HG03039 (cell line): ENCODE data around the gene LYST.
"Not testable (repeated sequence)": the region's sequence is repeated elsewhere in the genome, so short reads cannot be mapped to it uniquely, and the experiment has no call there.

Source experiments
- ATAC-seq: cut with Tn5 transposase; IDR thresholded peaks from one replicate; pipeline ENCODE4 v1.9.1; 2021; ENCODE audit warnings: mild to moderate bottlenecking, moderate library complexity; ENCODE audit not compliant: unreplicated experiment

The LYST gene

DNA sequence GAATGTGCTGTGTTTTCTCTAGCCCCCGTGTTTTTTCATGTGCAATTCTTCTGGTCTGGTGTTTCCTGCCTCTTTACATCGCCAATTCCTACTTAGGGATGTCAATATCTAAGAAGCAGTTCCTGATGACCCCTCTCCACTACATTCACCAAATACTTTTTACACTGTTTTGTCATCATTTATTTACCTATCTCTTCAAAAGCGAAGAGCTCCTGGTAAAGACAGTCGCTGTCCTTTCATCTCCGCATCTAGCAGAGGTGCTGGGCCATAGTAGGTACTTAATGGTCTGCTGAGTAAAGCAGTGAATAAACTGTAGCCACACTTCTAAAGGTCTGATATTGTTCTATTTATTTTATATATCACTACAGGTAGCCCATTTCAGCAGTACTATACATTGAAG is 43.0 kb downstream of the LYST start:
- no peak for ATAC-seq

DNA sequence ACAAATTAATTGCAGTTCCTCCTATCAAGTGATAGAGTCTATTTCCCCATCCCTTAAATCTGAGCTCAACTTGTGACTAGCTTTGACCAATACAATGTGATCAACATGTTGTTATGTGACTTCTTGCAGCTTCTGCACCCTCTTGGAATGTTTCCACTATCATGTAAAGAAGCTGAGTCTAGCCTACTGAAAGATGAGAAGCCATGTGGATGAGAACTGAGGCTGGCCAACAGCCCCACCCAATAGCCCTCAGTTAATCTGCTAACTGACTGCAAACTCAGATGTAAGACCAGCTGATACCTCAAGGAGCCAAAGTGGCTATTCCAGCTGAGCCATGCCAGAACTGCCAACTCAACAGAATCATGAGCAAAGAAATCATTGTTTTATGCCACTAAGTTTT is 44.0 kb downstream of the LYST start:
- no peak for ATAC-seq

DNA sequence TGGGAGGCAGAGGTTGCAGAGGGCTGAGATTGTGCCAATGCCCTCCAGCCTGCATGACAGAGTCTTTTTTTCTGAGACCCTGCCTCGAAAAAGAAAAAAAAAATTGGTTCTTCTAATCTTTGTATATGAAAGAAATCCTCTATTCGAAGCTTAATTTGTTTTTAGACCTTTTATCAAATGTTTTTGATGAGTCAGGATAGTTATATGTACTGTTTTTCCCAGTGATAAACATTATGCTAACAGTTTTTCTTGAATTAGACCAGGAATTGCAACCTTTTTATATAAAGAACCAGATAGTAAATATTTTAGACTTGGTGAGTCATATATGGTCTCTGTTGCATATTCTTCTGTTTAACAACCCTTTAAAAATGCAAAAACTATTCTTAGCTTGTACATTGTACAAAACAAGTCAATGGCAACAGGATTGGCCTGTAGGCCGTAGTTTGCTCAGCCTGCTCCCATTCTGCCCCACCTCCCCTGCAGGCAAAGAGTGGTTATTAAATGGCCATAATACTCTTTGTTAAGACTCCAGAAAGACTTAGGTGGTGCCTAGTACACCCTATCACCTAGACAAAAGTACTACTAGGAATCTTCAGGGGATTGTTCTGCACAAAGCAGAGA is 45.2 kb downstream of the LYST start:
- no peak for ATAC-seq

DNA sequence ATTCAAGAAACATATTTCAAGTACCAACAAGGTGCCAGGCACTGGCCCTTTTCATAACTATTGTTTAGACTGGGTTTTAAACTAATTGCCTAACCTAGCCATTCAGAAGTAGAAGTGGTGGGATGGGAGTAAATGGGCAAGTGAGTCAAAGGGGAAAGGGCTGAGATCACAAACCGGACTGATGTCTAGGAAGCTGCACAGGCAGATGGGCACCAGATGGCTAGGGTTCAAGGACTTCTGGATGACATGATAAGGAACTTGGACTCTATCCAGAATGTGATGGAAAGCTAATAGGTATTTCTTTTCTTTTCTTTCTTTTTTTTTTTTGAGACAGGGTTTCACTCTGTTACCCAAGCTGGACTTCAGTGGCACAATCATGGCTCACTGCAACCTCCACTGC is 46.6 kb downstream of the LYST start:
- ATAC-seq = no peak

DNA sequence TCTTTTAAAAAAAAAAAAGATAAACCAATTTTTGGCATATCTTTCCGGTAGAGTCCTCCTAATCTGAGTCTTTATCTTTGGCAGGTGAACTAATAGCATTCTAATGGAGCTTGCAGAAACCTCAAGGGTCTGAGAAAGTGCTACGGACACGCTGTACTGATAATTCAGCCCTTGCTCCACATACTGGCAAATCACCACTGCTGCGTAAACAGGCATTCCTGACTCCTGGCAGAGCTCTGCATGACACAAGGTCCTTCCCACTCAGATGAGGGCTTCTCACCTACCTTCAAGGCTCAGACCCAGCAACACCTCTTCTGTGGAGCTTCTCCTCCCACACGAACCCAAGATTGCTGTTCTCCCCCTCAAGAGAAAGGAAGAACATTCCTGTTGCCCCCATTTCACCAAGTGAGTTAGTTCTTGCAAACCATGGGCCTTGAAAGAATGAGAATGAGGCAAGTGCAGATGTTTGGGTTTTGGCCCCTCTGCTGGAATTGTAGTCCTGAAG is 48.0 kb downstream of the LYST start:
- no peak for ATAC-seq

DNA sequence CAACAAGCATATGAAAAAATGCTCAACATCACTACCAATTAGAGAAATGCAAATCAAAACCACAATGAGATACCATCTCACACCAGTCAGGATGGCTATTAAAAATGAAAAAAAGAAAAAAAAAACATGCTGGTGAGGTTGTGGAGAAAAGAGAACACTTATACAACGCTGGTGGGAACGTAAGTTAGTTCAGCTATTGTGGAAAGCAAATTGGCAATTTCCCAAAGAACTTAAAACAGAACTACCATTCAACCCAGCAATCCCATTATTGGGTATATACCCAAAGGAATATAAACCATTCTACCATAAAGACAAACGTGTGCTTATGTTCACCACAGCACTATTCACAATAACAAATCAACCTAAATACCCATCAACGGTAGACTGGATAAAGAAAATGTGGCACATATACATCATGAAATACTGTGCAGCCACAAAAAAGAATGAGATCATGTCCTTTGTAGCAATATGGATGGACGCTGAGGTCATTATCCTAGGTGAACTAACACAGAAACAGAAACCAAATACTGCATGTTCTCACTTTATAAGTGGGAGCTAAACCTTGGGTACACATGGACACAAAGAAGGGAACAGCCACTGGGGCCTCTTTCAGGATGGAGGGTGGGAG is 49.5 kb downstream of the LYST start:
- ATAC-seq = no peak

DNA sequence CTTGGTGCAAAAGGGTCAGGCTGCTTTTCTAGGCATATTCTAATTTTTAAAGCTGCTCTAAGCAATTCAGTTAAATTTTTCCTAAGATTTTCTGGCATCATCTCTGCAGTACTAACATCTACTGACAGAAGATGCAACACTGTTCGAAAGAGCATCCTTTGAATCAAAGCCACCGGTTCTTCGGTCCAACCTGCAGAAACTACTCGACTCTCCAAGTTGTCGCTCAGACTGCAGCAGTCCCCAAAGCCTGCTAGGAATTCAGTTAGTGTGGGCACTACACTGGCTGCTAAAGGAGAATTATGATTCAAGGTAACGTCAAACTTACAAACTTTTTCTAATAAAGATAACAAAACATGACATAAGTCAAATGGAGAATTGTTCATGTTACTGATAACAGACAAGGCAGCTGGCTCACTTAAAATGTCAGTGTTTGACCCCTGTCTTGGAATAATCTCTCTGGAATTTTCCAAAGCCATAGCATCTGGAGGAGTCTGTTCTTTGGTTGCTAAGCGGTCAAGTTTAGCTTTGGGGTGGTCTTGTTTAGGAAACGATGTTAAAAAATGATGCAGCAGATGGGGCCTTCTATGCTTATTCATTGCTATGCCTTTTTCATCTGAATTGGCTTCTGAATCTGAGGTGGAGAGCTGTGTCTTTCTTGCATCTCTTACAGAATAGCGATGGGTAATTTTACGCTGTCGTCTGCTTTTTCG is 56.9 kb downstream of the LYST start:
- ATAC-seq = no peak

DNA sequence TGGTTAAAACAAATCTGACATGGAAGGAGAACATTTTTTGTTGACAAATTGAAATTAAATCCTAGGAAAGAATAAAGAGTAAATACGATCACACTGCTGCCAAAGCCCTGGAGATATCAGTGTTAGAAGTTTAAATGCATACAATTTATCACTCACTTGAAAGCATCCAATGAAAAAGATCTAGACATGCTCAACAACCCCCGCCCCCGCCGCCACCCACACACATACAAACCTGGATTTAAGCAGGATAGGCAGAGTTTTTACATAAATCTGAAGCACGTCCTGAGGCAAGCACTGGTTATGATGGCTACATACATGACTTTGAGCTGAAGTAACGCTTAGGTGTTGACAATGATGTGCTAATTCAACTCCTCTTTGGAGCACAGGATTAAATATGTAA is 58.5 kb downstream of the LYST start:
- ATAC-seq = no peak

DNA sequence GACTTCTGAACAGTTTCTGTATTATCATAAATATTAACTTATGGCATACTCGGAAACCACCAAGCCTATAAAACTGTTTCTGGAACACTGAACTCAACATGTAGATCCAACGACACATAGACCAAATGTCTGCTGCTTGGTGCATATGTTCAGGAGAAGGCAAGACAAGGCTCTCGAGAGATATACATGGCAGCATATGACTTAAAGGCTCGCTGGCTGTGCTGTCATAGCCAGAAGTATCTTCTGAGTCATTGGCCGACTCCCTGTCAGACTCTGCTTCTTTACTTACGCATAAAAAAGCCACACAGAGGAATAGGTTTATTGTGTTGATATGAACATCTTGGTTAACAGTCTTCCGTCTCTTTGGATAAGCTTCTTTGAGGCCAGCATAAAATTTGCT is 60.6 kb downstream of the LYST start:
- no peak for ATAC-seq

DNA sequence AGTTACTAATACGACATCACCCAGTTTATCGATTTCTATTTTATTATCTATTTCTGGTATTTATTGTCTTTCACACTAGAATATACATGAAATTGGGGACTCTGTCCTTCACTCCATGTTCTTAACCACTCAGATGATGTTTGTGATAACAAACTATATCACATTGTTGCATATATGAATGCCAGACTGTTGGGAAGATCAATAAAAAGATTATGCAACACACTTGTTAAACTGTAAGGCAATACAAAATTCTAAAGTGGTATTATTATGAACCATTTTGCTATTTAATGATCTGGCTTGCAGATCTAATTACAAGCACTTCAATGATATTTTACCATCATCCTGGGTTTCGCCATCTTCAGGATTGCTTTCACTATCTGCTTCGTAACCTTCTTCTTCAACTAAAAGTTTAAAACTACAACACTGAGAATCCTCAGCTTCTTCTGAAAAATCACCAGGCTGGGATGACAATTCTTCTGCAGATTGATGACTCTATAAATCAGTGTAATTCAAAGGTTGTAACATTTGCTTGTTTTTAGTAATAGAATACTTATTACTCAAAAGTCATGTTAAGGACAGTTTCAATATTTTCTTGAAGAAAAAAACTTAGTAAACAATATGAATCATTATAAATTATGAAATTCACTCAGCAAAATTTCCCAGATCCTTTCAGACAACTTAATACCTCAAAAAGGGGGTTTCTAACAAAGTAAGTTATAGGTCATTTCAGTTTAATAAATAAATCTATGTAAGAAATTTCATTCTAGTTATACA is 63.9 kb downstream of the LYST start:
- no peak for ATAC-seq

DNA sequence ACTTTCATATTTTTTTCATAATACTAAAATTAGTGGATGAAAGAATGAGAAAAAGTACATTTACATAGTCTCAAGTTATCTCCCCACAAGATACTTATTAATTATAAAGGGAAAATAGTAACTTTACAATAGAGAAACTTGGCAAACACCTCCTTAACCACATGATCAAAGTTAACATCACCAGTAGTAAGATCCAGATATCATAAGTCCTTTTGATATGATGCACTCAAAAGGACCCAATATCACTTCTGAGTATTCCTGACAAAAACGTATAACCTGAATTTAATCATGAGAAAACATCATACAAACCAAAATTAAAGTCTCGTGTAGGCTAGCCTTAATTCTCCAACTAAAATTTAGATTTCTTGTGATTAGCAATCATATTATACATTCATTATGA is 67.4 kb downstream of the LYST start:
- ATAC-seq = no peak

DNA sequence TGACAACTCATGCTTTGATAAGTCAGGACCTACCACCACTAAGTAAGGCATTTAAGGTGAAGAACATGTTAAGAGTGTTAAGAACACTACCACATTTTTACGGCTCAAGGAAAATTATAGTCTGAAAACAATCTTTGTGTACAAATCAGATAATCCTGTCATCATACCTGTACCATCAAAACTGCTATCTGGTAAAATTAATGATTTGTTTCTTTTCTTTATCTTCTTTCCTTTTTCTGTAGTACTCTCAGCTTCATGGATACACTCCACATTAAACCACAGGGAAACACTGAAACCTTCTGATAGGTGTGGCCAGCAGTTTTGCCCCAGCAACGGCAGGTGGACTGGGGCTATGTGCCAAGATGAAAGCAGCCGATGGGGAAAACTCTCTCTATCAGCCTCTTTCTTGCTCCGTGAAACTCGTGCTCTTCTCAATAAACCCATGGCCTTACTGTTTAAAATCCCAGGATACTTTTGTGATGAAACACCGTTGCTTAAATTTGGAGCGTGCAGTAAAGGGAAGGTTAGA is 75.1 kb downstream of the LYST start:
- no peak for ATAC-seq

DNA sequence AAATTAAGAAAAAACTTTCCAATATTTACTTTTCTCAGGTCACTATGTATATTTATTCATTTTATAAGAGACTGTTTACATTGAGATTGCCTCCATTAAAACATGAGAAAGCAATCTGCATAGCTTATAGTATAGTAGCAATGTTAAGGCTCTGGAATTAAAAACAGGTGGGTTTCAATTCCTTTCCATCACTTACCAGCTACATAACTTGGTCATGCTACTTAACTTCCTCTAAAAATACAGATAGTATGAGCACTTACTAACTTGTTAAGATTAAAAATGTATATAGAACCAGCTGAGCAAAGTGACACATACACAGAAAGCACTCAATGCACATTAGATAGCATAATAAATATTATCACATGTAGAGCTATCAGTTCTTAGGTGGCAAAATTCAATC is 76.6 kb downstream of the LYST start:
- no peak for ATAC-seq

DNA sequence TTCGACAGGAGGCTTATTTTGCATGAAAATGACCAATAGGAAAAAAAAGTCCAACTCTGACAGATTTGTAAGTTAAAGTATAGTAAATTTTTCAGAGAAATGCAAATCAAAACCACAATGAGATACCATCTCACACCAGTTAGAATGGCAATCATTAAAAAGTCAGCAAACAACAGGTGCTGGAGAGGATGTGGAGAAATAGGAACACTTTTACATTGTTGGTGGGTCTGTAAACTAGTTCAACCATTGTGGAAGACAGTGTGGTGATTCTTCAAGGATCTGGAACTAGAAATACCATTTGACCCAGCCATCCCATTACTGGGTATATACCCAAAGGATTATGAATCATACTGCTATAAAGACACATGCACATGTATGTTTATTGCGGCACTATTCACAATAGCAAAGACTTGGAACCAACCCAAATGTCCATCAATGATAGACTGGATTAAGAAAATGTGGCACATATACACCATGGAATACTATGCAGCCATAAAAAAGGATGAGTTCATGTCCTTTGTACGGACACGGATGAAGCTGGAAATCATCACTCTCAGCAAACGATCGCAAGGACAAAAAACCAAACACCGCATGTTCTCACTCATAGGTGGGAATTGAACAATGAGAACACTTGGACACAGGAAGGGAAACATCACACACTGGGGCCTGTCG is 80.3 kb downstream of the LYST start:
- not testable (repeated sequence) for ATAC-seq

DNA sequence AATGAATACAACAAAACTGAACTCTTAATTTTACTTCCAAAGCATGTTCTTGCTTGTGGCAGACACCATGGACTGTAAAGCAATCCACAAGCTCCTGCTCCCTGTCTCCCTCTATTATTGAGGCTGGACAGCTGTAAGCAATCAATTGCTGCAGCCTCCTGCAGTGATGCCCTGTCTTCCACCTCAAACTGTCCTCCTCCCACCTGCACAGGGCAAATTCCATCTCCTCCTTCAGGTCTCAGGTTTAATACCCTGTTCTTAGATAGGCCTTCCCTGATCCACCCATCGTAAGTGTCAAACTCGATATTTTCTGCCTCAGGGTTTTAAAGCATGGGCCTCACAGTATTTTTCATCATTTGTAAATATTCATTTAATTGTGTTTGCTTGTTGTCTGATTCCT is 81.8 kb downstream of the LYST start:
- ATAC-seq = no peak

DNA sequence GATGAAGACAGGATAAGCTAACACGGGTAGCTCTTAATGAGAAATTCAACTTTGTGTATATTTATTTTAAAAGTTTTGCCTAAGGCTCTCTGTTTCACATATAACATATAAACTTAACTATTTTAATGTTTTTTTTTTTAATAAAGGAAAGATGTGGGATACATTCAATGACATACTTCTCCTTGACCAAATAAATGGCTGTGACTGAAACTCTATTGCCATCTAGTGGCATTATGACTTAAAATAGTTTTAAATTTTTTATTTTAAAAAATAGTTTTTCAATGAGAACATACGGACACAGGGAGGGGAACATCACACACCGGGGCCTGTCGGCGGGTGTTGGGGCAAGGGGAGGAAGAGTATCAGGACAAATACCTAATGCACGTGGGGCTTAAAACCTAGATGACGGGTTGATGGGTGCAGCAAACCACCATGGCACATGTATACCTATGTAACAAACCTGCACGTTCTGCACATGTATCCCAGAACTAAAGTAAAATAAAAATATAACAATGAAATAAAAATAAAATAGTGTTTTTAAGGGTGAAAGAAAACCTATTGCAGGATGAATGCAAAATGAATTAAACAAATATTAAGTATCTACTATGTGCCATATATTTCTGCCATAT is 83.4 kb downstream of the LYST start:
- no peak for ATAC-seq

DNA sequence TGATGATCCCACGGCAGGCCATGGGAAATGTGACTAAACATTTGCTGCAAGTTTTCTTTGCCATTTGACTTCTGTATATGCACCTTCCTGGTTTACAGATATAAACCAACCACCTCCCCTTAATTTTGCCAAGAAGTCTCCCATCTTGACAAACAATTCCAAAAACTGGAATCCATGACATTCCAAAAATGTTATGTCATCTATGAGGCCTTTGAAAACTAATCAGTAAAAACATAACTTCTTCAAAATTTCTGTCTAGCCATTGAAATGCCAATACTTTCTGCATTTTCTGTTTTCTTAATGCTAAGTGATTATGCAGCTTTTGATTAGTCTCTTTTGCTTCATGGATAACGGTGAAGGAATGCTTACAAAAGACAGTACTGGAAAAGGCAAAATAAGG is 84.1 kb downstream of the LYST start:
- no peak for ATAC-seq

DNA sequence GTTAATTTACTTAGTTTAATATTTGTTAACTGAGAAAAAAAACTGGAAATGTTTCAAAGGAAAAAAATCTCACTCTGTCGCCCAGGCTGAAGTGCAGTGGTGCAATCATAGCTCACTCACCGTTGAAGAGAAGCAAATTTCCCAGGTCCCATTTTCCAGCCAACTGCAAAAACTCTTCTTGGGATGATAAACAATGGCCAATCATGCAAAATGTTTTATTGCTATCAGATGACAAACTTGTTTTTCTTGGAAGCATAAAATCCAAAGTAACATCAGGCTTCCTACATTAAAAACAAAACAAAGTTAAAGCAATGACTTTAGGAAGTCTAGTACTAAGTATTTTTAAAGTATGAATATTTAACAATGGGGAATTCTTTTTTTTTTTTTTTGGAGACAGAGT is 84.9 kb downstream of the LYST start:
- ATAC-seq = no peak

DNA sequence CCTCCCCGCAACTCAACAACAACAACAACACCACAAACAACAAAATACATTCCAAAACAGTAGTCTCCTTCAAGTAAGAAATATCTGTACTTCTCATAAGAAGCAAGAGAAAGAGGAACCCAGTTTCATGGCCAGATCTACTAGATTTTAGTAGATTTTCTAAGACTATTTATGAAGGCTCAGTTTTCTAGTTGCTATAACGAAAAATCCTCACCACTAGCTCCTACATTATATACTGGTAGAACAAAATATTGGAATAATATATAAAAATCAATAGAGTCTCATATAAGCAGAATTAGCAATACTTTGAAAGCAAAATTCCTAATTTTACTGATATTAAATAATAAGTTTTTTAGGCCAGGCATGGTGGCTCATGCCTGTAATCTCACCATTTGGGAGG is 86.9 kb downstream of the LYST start:
- ATAC-seq = no peak

DNA sequence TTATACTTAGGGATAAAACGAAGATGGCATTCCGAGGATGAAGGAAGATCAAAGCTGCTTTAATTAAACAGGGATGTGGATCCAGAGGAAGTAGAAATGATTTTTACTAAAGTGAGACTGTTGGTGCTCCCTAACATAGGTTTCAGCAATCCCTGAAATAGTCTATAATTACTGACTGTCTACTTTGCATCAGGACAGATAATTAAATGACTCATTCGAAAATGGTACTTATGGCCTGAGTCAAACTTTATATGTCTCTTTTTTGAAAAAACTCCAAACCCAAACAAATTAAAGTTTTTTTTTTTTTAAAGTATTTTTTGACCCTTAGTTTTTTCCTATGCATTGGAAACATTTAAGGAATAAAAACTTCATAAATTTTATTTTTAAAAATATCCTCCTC is 90.3 kb downstream of the LYST start:
- ATAC-seq = no peak
